ENCODE data around the gene TNNT2. TPM values are rescaled to one million over a fixed set of nuclear protein-coding genes. Genes with fewer than 3 reads are reported as not detected.

The TNNT2 gene
- total and polyA plus RNA-seq, 2 of the 8 experiments (the other 6 are each of a cell fraction or from before 2014, with no cell fraction given) = 3.1 to 21.0 TPM

DNA sequence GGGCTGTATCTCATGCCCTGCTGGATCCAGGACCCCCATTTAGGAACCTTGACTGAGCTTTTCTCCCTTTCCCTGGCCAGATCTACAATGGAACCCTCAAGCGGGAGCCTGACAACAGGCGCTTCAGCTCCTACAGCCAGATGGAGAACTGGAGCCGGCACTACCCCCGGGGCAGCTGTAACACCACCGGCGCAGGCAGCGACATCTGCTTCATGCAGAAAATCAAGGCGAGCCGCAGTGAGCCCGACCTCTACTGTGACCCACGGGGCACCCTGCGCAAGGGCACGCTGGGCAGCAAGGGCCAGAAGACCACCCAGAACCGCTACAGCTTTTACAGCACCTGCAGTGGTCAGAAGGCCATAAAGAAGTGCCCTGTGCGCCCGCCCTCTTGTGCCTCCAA lies 64.4 kb downstream of the TNNT2 start:
- Histone ChIP-seq H3K9ac (replicated peaks in 1 of 4; ENCODE audit: extremely low read depth in 1 of 4, low read depth in 3 of 4, low read length in 3 of 4) (no peak overlapping the region), H3K27me3 (replicated peaks in 1 of 4; ENCODE audit: control insufficient read depth in 3 of 4, extremely low read depth in 1 of 4, insufficient read depth in 3 of 4, low read length in 3 of 4) (peaks cover 0 to 10% (median 6%) of the 10 kb centered on the region in 4 experiments; a peak in 4 of 7 replicates), H2BK120ac (replicated peaks; ENCODE audit: low read depth, low read length) (no peak overlapping the region), H3K4me1 (replicated peaks in 1 of 4; ENCODE audit: control insufficient read depth in 3 of 4, insufficient read depth in 4 of 4, low read length in 3 of 4) (no peaks in the 10 kb centered on the region; a peak in 1 of 7 replicates), H2AFZ (ENCODE audit: low read length) (no peak overlapping the region), H3K27ac (ENCODE audit: low read depth, low read length) (no peak overlapping the region), H2BK5ac (ENCODE audit: low read depth, low read length) (no peak overlapping the region), H4K20me1 (replicated peaks in 1 of 2; ENCODE audit: control insufficient read depth in 1 of 2, insufficient read depth in 2 of 2, low read length in 2 of 2) (no peaks in the 10 kb centered on the region), H3K4me3 (ENCODE audit: extremely low read depth in 1 of 4, insufficient read depth in 2 of 4, low read depth in 3 of 4, low read length in 4 of 4) (no peak overlapping the region), H2BK20ac (ENCODE audit: low read length) (no peak overlapping the region), H2BK15ac (ENCODE audit: low read length) (no peak overlapping the region), H3K9me3 (ENCODE audit: insufficient read depth in 2 of 2, low read depth in 1 of 2, low read length in 1 of 2) (no peaks in the 10 kb centered on the region), H3K14ac (ENCODE audit: insufficient read length) (no peak overlapping the region), H2BK12ac (ENCODE audit: low read depth, low read length) (no peak overlapping the region), H3K23ac (ENCODE audit: insufficient read length) (no peak overlapping the region), H3K23me2 (ENCODE audit: low read depth, low read length) (peaks cover 2% of the 10 kb centered on the region; the same call in 1 of the 2 replicates), H3K4ac (replicated peaks; ENCODE audit: insufficient read length, low read depth, low read length) (no peak overlapping the region), H4K91ac (replicated peaks; ENCODE audit: insufficient read length, low read length) (no peak overlapping the region), H4K8ac (ENCODE audit: extremely low read depth, insufficient read depth, low read length) (no peak overlapping the region; the same call in 1 of the 2 replicates), H3K79me1 (ENCODE audit: low read depth, low read length) (no peaks in the 10 kb centered on the region), H3K4me2 (ENCODE audit: insufficient read depth in 1 of 2, low read depth in 2 of 2, low read length in 2 of 2) (no peak overlapping the region), H3K18ac (ENCODE audit: extremely low read depth, low read length) (no peak overlapping the region), H3K56ac (replicated peaks; ENCODE audit: insufficient read length, low read depth, low read length) (no peak overlapping the region), H3K36me3 (ENCODE audit: control insufficient read depth in 2 of 4, insufficient read depth in 4 of 4, low read length in 3 of 4) (no peaks in the 10 kb centered on the region), H2AK5ac (ENCODE audit: low read depth, low read length) (no peak overlapping the region), H3K79me2 (ENCODE audit: control insufficient read depth in 1 of 2, insufficient read depth in 2 of 2, low read length in 2 of 2) (no peaks in the 10 kb centered on the region), H4K5ac (ENCODE audit: insufficient read length, low read depth, low read length) (no peak overlapping the region)
- TF ChIP-seq POLR2AphosphoS5 (IDR thresholded peaks at IDR 0.05; ENCODE audit: low read depth, low read length) = no peak
- TF ChIP-seq RBBP5 (IDR thresholded peaks at IDR 0.05; ENCODE audit: borderline replicate concordance, low read depth, low read length) = no peak
- CTCF ChIA-PET (ENCODE audit: partially characterized antibody) = interaction anchor here (1.0 to 13.6 kb wide), 12 partner anchors 9 to 108 kb away, joined by 3 to 151 read pairs (median 4); partner anchors contain the start of gene TNNI1
- DNase-seq (ENCODE audit: low read depth in 1 of 2, low spot score in 2 of 2) = no peak
- no peak for FAIRE-seq
- 90% methylated on average over 16 of the region's 16 CpGs; no CpG with 5 or more reads in 1 of the 2 experiments for WGBS, 2 experiments (ENCODE audit: extremely low coverage in 1 of 2, insufficient coverage in 1 of 2, insufficient read length in 1 of 2, insufficient replicate concordance in 2 of 2, low coverage in 1 of 2, low lambda C conversion rate in 2 of 2, missing lambda C conversion rate in 1 of 2)
- POLR2A ChIA-PET (ENCODE audit: partially characterized antibody) = interaction anchor here (0.8 to 2.1 kb wide), 3 partner anchors 11 to 63 kb away, joined by 3 to 7 read pairs (median 4); no protein-coding TSS in a partner anchor

Measured in H1 (cell line).